Stimulated activated naive CD4-positive, alpha-beta T cell (primary cell): ENCODE results near the gene PPP1R14B.

Experiments
- DNase-seq, 6 experiments: peaks; one replicate each; lab custom pipeline; 2025; lab: John Stamatoyannopoulos, UW

PPP1R14B gene

DNA sequence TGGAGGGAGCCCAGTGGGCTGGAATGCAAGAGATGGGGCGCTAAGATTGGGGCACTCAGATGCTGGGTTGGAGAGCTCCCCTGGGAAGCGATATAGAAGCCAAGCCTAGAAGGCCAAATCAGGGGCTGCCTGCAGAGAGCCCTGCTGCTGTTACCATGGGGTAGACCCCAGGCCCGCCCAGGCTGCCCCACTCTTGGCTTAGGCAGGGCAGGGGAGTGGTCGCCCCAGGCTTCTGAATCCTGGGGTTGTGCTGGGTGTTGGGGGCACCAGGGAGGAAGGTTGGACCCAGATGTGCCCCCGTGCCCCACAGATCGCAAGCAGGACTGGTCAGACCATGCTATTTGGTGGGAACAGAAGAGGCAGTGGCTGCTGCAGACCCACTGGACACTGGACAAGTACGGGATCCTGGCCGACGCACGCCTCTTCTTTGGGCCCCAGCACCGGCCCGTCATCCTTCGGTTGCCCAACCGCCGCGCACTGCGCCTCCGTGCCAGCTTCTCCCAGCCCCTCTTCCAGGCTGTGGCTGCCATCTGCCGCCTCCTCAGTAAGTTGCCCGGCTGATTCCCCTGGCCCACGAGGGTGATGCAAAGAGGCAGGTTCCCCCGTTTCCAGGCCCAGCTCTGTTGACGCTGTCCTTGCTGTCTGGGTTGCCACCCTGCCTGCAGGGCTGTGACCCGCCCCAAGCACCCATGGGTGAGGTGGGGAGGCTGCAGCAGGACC lies 36.3 kb downstream of the PPP1R14B start:
- DNase-seq, result no peak

DNA sequence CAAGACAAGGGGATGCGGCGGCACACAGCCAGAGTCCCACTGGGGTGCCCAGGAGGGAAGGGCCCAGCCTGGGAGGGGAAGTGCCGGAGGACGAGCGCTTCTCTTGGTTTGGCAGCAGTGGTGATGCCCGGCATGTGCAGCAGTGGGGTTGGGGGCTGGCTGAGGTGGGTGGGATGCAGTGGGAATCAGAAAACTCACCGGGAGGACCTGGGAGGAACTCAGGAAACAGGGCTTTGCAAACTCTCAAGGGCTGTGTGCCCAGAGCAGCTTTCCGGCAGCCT lies 37.2 kb downstream of the PPP1R14B start:
- no peak for DNase-seq

DNA sequence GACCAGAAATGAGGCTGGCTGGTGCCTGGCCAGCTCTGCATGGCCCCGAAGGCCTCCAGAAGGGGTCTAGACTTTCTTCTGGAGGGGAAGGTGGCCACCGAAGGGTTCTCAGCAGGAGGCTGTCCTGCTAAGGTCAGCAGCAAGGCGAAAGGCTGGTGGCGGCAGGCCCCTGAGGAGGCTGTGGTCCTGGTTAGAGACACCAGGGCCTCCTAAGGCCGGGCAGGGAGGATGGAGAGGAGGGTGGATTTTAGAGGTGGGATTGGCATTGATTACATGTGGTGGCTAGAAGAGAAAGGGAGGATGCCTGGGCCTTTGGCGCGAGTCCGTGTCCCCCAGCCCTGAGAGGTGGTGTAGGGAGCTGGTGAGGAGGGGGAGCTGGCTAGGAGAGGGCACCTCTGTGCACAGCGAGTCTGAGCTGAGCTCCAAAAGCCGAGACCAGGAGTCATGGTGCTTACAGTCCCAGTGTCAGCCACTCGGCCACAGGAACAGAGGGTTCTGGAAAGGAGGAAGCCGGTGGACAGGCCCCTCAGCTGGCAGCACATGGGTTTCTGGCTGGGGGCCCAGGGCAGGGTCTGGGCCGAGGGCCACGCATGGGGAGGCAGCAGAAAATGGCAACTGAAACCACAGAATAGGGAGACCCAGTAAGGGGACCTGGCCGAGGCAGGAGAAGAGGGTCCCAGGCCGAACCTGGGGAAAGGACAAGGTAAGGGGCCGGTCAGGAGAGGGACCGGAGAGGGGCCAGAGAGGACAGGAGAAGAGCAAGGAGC lies 37.8 kb downstream of the PPP1R14B start:
- DNase-seq, result no peak

DNA sequence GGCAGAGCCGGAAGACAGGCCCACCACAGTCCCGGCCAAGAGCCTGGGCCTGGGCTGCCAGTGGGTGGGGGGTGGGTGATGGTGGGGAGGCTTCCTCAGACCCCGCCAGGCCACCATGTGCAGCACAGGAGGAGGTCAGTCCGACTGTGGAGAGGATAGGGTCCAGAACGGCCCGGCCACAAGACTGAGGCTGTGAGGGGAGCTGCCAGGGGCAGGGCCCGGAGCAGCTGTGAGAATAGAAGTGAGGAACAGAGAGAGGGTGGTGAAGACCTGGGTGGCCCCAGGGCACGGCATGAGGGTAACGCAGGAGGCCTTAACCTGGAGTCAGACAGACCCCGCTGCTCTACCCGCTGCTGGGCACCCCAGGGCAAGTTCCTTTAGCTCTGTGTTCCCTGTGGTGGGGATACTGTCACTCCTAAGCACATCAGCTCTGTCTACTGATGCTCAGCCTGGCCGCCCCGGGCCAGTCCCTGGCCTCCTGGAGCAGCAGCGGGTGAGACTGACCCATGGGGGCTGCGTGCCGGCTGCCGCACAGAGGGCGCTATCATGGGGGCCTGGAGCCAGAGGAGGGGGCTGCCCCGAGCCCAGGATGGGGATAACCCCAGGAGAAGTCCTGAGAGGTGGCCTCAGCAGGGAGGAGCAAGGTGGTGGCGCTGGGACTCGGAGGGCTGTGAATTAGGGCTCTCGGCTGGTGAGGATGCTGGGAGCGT lies 38.5 kb downstream of the PPP1R14B start:
- DNase-seq, result no peak

DNA sequence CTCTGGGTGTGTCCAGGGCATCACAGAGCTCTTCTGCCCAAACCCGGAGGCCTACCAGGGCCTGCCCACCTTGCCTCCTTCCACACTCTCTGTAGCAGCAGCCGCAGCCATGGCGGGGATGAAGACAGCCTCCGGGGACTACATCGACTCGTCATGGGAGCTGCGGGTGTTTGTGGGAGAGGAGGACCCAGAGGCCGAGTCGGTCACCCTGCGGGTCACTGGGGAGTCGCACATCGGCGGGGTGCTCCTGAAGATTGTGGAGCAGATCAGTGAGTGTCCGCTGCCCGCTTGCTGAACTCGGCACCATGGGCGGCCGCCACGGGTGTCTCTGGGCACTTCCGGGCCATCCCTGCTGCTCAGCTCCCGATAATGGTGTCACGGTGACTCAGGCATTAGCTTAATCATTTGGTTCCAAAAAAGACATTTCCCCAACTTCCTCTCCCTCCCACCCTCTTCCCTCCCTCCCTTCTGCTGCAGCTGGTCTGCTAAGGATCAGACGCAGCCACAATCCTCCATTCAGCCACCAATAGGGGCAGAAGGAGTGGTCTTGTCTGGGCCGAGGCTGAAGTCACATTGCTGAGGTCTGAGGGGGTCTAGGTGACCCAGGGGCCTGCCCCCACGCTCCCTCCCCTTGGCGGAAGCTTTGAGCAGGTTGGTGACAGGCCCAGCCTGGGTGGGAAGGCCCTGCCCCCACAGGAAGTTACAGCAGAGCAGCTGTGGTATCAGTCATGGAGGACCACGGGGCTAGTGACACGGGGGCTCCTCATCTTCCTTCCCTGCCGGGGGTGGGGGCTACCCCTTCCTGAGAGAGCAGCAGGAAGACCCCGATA lies 39.3 kb downstream of the PPP1R14B start:
- peak; percentile 48 to 70 (median 59) for DNase-seq

DNA sequence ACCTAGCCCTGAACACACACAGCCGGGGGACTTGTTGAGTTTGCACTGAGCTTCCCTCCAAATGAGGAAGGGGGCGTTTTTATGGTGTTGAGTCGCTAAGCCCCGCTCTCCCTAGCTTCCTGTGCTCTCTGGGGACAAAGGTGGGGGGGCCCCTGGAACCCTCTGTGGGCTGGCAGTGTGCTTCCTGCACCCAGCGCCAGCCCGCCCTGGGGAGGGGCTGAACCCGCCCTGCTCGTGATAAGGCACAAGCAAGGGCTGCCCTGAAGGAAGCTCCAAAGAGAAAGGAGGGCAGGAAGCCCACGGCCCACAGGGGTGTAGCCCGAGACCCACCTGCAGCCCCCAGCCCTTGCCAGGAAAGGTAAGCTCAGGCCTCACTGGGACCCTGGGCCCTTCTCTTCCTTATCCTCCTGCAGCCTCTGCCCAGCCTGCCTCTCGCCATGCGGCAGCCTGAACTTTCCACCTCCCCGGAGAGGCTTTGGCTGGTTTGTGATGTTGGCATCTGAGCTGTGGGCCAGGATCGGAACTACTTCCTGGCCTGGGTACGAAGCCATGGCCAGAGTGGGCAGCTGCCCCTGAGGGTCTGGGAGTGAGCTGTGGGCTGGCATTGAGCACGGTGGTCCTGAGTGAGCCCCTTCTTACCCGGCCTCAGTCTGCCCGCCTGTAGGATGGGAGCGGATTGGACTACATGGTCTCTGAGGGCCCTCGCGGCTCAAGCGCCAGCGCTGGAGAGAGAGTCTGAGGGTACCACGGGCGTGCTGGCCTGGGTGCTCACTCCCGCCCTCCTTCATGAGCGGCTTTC lies 40.1 kb downstream of the PPP1R14B start, which contains the start of gene FERMT3:
FERMT3 (plus strand) TSS at position 265 of the 799 bp plus-strand sequence. CDS start 644 bp downstream, outside the sequence.
- peak; percentile 38 to 73 (median 68) for DNase-seq

DNA sequence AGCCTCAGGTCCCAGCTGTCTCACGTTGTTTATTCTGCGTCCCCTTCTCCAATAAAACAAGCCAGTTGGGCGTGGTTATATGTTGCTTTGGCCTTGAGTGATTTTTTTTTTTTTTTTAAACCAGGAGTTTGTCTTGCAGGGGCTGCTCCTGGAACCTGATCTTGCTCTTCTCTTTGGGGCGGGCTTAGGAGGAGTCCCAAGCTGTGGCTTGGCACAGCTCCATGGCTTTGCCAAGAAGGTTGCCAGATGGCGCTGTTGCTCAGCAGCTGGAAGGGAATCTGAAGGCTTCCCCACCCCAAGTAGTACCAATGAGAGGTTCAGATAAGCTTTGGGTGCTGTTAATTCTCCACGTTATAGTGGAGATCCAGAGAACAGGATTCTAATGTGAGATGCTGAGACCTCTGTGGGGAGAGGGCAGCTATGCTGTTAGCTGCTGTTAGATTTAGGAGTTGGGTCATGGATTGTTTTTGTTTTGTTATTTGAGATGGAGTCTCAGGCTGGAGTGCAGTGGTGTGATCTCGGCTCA lies 42.2 kb downstream of the PPP1R14B start:
- peak; percentile 73 to 83 (median 82) for DNase-seq

DNA sequence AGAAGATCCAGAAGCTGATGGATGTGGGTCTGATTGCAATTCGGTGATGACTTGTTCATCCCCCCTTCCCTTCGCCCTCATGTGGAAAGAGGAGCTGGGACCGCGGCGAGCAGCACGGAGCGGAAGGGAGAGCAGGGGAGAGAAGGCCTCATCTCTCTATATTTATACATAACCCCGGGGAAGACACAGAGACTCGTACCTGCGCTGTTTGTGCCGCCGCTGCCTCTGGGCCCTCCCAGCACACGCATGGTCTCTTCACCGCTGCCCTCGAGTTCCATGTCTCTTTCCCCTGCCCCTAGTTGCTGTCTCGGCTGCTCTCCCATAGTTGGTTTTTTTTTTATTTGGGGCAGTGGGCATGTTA lies 42.7 kb downstream of the PPP1R14B start:
- DNase-seq, result no peak

DNA sequence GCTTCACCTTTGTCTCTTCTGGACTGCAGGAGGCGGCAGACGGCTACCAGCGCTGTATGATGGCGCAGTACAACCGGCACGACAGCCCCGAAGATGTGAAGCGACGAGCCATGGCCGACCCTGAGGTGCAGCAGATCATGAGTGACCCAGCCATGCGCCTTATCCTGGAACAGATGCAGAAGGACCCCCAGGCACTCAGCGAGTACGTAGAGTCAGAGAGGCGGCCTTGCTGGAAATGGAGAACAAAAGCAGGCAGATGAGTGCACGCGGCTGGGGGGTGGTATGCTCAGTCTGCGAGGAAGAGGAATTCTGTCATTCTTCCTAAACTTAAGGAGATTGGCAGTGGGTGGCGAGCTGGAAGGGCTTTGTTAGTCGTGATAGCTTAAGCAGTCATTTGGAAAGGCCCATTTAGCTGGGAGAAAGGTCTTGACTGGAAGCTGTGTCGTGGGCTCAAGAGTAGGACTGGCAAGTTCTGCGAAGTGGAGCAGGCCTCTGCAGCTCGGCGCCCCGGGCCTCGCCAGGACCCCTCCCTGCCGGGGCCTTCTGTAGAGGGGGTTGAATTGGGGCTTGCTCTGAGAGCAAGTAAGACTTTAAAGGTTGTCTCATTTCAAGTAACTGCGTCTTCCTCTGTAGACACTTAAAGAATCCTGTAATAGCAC lies 43.2 kb downstream of the PPP1R14B start:
- no peak for DNase-seq

DNA sequence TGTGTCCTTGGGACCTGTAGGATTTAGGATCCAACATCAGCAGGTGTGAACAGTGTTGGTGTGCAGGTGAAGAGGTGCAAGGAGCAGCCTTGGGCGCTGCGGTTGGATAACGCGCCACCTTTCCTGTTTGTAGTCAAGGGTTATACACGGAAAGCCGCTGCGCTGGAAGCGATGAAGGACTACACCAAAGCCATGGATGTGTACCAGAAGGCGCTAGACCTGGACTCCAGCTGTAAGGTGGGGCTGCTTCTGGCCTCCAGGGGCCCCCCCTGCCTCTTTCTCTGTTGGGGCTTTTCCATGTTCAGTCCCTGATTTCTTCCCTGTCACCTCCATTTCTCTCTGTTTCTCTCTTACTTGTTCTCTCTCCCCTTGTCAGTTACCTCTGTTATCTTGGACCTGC lies 43.8 kb downstream of the PPP1R14B start:
- no peak for DNase-seq

DNA sequence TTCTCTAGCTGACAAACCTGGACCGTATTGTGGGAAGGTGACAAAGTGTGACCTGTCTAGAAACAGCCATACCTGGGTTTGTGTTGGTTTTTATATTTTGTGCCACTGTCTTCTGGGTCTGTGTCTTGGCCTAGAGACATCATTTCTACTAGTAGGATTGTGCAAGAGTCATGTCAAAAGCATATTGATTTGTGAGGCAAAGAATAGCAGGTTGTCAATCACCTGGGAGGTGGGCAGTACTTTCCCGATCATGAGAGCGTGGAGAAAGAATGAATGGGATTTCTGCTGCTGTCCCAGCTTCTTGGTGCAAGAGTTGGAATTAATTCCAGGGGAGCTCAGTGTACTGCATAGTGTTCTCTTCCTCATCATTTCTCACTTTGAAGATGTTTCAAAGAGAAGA lies 45.2 kb downstream of the PPP1R14B start:
- no peak for DNase-seq

DNA sequence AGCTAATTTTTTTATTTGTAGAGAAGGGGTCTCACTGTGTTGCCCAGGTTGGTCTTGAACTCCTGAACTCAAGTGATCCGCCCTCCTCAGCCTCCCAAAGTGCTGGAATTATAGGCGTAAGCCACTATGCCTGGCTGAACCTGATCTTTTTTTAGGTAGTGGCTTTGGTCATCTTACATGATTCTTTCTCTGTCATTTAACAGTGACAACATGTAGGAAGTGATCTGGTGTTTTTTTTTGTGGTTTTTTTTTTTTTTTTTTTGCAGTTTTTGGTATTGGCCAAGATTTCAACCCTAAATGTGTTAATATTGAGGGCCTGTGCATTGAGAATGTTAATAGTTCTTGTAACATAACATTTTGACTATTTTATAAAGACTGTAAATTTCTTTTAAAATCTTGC lies 48.2 kb downstream of the PPP1R14B start:
- DNase-seq, result no peak

DNA sequence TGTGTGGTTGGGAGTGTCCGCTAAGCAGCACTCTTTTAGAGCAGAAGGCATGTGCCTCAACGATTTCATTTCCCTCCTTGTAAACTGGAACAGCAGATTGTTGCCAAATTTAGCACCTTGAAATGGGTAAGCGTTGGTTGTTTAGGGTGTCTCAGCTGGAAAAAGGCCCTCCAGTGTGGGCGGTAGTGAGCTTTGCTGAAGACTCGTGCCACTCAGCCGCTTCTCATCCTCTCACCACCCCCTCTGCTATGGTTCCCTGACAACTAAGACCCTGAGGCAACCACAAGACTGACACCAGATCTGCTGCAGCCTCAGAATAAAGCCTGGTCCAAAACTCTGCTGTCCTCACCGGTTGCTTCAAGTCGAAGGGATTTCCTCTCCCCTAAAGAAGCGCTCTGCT lies 50.1 kb downstream of the PPP1R14B start:
- no peak for DNase-seq
